Measurements from ENCODE around the gene CCDC33.

CCDC33 gene

GRCh38 chr15:74259292-74259648 is 23.1 kb downstream of the CCDC33 start:
- Histone ChIP-seq H2AFZ (ENCODE audit: low read depth, low read length) (no peak overlapping the region), H3K36me3 (replicated peaks; ENCODE audit: low read depth, low read length) (no peaks in the 10 kb centered on the region), H3K4me2 (ENCODE audit: low read length) (no peak overlapping the region), H3K4me1 (ENCODE audit: low read length) (no peaks in the 10 kb centered on the region), H3K9ac (ENCODE audit: low read length) (no peak overlapping the region), H3K79me2 (ENCODE audit: low read length) (no peaks in the 10 kb centered on the region), H3K27ac (ENCODE audit: low read length) (no peak overlapping the region), H3K4me3 (ENCODE audit: low read length) (no peak overlapping the region), H3K9me3 (ENCODE audit: insufficient read depth, low read length) (no peaks in the 10 kb centered on the region), H4K20me1 (ENCODE audit: insufficient read depth, low read length) (no peaks in the 10 kb centered on the region; the same call in 1 of the 2 replicates), H3K27me3 (ENCODE audit: low read depth, low read length) (peaks cover 81% of the 10 kb centered on the region)
- no peak for TF ChIP-seq EZH2phosphoT487 (IDR thresholded peaks at IDR 0.05; ENCODE audit: low read depth)
- TF ChIP-seq CTCF (IDR thresholded peaks at IDR 0.05; ENCODE audit: low read depth, low read length), result no peak

- Histone ChIP-seq H3K4me3 (ENCODE audit: low read length) (no peak overlapping the region), H3K4me2 (ENCODE audit: low read length) (no peak overlapping the region), H4K20me1 (ENCODE audit: insufficient read depth, low read length) (peaks cover 3% of the 10 kb centered on the region), H3K36me3 (replicated peaks; ENCODE audit: low read depth, low read length) (no peaks in the 10 kb centered on the region), H3K27ac (ENCODE audit: low read length) (no peak overlapping the region), H2AFZ (ENCODE audit: low read depth, low read length) (no peak overlapping the region), H3K27me3 (ENCODE audit: low read depth, low read length) (peaks cover 85% of the 10 kb centered on the region), H3K9me3 (ENCODE audit: insufficient read depth, low read length) (no peaks in the 10 kb centered on the region), H3K4me1 (ENCODE audit: low read length) (no peaks in the 10 kb centered on the region), H3K9ac (ENCODE audit: low read length) (no peak overlapping the region), H3K79me2 (ENCODE audit: low read length) (no peaks in the 10 kb centered on the region)
- TF ChIP-seq CTCF (IDR thresholded peaks at IDR 0.05; ENCODE audit: low read depth, low read length) (no peak), EZH2phosphoT487 (IDR thresholded peaks at IDR 0.05; ENCODE audit: low read depth) (no peak)
Observed at GRCh38 chr15:74259821-74260607, 23.9 kb downstream of the CCDC33 start.

- Histone ChIP-seq H3K4me3 (ENCODE audit: low read length) (no peak overlapping the region), H3K27me3 (ENCODE audit: low read depth, low read length) (peaks cover 80% of the 10 kb centered on the region), H3K4me2 (ENCODE audit: low read length) (no peak overlapping the region), H2AFZ (ENCODE audit: low read depth, low read length) (no peak overlapping the region), H3K79me2 (ENCODE audit: low read length) (no peaks in the 10 kb centered on the region), H3K27ac (ENCODE audit: low read length) (no peak overlapping the region), H3K4me1 (ENCODE audit: low read length) (no peaks in the 10 kb centered on the region), H3K9me3 (ENCODE audit: insufficient read depth, low read length) (no peaks in the 10 kb centered on the region), H3K9ac (ENCODE audit: low read length) (no peak overlapping the region), H3K36me3 (replicated peaks; ENCODE audit: low read depth, low read length) (no peaks in the 10 kb centered on the region), H4K20me1 (ENCODE audit: insufficient read depth, low read length) (peaks cover 8% of the 10 kb centered on the region)
- no peak for TF ChIP-seq EZH2phosphoT487 (IDR thresholded peaks at IDR 0.05; ENCODE audit: low read depth)
- no peak for TF ChIP-seq CTCF (IDR thresholded peaks at IDR 0.05; ENCODE audit: low read depth, low read length)
Observed at GRCh38 chr15:74261041-74261440, 24.9 kb downstream of the CCDC33 start.

GRCh38 chr15:74261685-74262084 is 25.6 kb downstream of the CCDC33 start:
- Histone ChIP-seq H4K20me1 (ENCODE audit: insufficient read depth, low read length) (peaks cover 8% of the 10 kb centered on the region), H3K9ac (ENCODE audit: low read length) (no peak overlapping the region), H3K27me3 (ENCODE audit: low read depth, low read length) (peaks cover 73% of the 10 kb centered on the region), H3K4me3 (ENCODE audit: low read length) (no peak overlapping the region), H3K4me2 (ENCODE audit: low read length) (no peak overlapping the region), H3K79me2 (ENCODE audit: low read length) (no peaks in the 10 kb centered on the region), H3K36me3 (replicated peaks; ENCODE audit: low read depth, low read length) (no peaks in the 10 kb centered on the region), H3K27ac (ENCODE audit: low read length) (no peak overlapping the region), H3K4me1 (ENCODE audit: low read length) (no peaks in the 10 kb centered on the region), H3K9me3 (ENCODE audit: insufficient read depth, low read length) (no peaks in the 10 kb centered on the region), H2AFZ (ENCODE audit: low read depth, low read length) (no peak overlapping the region)
- no peak for TF ChIP-seq CTCF (IDR thresholded peaks at IDR 0.05; ENCODE audit: low read depth, low read length)
- TF ChIP-seq EZH2phosphoT487 (IDR thresholded peaks at IDR 0.05; ENCODE audit: low read depth), result no peak

All from OCI-LY3 (cell line).